Tongue (tissue), 2 donors: ENCODE results near the gene ST6GALNAC3. TPM values are rescaled to one million over a fixed set of nuclear protein-coding genes. Genes with fewer than 3 reads are reported as not detected.

Source experiments
- DNase-seq: peaks from one replicate; pipeline ENCODE4 v3.0.0-alpha.2; 2015
- total RNA-seq: library from RNA; depleted of rRNA; stranded (reverse); fragments of >200 nt; gene quantifications from one replicate; pipeline ENCODE4 v1.2.3, GENCODE V29; 2014

The ST6GALNAC3 gene
- total RNA-seq, 1 donor from 2014 or later, result 6.5 TPM

DNA sequence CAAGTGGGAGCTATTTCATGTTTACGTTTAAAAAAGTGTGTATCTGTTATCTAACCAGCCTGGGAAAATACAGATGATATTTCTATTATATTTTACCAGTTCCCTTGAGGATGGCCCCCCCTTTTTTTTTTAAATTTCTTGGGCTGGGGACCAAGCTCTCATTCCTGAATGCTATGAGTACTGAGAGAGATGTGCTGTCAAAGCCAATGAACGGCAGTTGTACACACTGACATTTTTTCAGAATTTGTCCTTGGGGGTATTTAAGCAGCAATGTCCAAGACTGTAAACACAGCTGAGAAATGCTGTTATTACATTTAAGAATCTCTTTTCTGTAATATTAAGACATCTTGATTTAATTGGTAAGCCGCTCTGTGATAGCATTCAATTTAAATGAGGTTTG lies 177.9 kb downstream of the ST6GALNAC3 start:
- DNase-seq, result no peak

DNA sequence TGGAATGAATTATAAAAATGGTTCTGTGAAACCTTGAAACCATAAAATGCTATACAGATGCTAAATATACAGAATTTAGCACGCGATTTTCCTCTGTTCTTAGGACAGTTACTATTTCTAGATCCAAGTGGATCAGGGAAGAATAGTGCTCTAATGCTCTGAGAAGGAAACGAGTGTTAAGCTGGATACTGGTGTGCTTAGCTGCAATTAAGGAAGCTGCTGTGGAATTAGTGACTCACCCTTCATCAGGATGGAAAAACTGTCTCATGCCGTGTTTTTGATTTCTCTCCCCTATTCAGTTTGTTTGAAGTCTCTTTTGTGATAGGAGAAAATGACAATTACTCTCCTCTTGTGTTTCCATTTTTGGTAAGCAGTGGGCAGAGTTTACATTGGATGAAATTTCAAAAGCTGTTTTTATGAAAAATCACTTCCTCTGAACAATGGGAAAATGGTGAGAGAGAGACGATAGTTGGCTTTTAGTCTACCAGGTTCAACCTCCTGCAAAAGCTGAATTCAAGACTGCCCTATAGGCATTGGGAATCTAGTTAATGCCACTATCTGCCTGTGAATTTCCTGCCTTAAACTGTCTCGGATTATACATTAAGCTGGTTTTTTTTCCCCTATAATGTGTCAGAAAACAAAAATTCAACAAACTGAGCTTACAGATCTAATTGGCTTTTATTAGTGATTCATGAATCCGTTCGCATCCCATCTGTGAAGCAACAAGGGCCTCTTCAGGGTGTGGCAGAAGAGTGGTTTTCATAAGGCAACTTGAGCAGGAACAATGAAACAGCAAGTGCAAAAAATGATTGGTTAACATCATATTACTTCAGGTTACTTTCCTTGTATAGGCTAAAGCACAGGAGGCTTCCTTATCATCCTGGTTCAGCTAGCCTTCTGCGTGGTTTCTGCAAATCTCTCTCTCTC lies 179.8 kb downstream of the ST6GALNAC3 start:
- DNase-seq, result peak; percentile 59

- no peak for DNase-seq
These were observed 182.0 kb downstream of the ST6GALNAC3 start for GRCh38 chr1:76256289-76257223.

DNA sequence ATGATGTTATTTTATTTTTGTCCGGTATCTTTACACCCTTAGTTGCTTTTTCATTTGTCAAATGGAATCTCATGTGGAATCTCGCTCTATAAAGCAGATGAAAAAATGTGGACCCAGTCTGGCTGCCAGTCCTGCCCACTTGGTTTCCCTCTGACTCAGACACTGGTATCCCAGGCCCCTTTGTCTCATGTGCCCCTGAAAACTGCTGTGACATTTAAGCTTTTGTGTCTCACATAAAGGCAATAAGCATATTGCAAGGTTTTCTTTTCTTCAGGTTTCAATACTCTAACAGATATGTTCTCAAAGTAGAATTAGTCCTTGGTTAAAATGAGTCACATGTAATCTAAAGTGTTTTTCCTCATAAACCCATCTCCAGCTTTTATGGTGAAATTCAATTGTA lies 183.3 kb downstream of the ST6GALNAC3 start:
- DNase-seq, result no peak

DNA sequence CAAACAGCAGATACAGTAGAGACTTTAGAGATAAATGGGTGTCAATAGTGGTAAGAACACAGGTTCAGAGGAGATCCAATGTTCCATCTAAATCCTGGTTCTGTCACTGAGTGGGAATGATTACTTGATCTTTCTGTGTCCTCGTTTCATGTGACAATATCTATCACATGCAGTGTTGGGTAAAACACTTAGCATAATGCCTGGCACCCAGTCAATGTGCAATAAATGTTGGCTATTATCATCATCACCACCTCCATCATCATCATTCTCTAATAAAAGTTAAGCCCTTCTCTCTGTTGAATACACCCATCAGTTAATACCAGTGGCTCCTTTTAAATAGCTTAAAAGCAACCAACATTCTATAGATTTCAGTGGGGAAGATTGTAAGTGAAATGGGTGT lies 184.7 kb downstream of the ST6GALNAC3 start:
- no peak for DNase-seq

GRCh38 chr1:76260279-76260678 lies 185.7 kb downstream of the ST6GALNAC3 start:
- no peak for DNase-seq

GRCh38 chr1:76262601-76263000 lies 188.1 kb downstream of the ST6GALNAC3 start:
- DNase-seq, result no peak

DNA sequence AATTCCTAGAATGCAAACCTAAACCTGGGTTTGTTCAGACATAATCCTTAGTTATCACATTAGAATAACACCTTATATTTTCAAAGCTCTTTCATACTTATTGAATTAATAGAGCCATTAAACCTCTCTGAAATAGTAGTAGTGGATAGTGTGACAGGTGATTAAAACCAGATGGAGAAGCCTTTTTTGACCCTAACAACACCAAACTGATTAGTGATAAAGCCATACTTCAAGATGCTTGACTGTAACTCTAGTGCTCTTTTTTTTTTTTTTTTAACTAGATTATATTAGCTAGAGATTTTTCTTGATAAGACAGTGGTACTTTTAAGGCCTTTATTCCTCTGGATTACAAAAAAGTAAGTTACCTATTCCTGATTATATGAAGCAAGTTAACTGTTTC lies 190.1 kb downstream of the ST6GALNAC3 start:
- DNase-seq, result no peak

DNA sequence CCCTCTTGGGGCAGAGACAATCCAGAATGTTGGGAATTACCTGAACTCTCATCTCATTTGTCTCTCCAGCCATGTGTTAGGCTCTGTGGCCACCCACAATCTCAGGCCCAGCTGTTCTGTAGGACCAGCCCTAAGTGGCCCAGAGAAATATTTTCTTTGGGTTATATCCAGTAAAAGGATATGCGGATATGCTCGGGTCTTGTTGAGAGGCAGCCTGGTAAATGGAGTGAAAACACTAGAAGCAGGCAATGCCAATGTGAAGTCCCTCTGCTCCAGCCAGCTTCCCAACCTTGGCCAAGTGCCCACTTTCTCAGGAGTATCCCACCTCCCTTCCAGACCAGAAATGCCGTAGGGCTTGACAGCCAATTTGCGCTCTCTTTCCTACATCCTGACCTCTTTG lies 192.2 kb downstream of the ST6GALNAC3 start:
- DNase-seq, result peak; percentile 41

DNA sequence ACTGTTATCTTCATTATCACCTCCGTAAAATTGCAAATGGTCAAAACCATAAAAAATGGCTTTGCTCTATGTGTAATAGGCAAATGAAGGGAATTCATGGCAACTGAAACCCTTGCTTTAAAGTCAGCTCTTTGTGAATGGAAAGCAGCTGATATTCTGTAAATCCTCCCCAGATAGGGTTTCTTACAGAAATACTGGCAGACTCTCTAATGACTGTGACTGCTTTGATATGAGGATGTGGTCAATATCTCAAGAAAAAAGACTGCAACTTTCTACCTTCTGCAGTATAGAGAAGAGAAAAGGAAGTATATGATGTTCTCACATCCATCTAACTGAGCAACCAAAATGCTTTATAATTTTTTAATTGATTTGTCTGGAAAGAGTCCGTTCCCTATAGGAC lies 193.1 kb downstream of the ST6GALNAC3 start:
- DNase-seq, result peak; percentile 50

- peak; percentile 70 for DNase-seq
These were observed 193.8 kb downstream of the ST6GALNAC3 start for GRCh38 chr1:76268341-76268740.

DNA sequence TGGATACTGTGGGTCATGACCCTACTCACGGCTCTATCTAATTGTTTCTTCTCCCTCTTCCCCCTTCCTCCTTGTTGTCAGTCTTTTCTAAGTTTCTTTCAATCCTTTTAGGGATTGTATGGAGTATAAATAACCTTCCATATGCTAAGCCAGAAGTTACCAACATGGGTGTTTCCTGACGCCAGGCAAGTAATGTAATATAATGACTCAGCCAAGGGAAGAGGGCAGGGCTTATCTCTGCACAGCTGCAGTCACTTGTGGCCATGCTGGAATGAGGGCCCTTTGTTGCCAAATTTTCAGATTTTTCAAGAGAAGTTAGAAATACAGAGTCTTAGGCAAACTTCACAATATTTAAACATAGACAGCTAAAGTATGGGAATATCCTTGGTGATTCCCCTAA lies 194.6 kb downstream of the ST6GALNAC3 start:
- peak; percentile 87 for DNase-seq

- no peak for DNase-seq
These were observed 199.8 kb downstream of the ST6GALNAC3 start for GRCh38 chr1:76274302-76274701.

DNA sequence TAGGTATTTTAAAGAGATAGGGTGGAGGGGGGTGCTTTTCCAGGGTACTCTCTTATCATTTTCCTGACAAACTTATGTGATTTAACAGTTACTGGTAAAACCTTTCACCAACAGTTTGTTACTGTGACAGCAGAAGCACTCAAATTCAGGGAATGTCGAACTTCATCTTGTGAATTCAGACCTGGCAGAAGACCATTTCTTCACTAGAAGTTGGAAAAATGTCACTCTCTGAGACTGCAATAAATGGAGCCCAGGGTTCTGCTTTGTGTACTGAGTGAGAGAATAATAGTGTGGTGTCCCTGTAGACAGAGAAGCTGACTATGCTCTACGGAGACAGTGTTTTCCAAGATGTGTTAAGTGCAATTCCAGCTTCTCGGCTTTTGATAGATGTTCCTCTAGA lies 200.2 kb downstream of the ST6GALNAC3 start:
- no peak for DNase-seq

DNA sequence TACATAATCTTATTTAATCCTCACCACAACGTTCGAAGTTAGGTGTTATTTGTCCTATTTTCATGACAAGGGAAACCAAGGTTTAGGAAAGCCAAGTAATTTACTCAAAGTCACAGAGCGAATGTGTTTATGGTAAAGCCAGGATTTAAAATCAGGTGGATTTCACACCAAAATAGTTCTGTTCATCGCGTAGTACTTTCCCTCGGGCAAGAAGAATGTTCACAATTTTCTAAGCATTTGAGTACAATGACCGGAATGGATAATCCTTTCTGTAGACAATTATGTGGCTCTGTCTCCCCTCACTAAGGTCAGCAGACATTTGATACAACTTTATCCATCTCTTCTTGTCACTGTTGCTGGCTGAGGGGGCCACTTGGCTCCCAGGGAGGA lies 204.2 kb downstream of the ST6GALNAC3 start:
- no peak for DNase-seq

- DNase-seq, result no peak
These were observed 204.7 kb downstream of the ST6GALNAC3 start for GRCh38 chr1:76279101-76279748.

GRCh38 chr1:76281306-76281705 lies 206.8 kb downstream of the ST6GALNAC3 start:
- peak; percentile 53 for DNase-seq

- DNase-seq, result no peak
These were observed 210.3 kb downstream of the ST6GALNAC3 start for GRCh38 chr1:76284842-76285241.

DNA sequence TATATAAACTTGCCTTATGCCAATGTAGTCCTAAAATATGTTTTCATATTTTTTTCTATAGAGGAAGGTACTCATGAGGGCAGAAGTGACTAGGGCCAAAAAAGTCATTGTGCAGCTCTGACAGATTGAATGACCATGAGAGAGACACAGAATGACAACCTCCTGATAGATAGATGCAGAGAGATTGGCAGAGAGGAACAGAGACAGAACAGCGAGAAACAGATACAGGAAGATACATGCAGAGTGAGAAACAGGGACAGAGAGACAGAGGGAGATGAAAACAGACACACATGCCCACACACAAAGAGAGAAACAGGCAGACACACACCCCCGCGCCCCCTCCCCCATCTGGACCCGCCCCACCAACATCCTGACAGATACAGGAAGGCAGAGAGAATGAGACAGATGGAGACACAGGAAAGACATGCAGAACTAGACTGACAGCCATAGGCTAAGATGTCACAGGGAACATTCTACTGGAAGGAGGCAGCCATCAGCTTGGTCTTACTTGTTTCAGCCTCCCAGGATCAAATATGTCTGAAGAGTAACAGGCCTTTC lies 211.1 kb downstream of the ST6GALNAC3 start:
- no peak for DNase-seq

DNA sequence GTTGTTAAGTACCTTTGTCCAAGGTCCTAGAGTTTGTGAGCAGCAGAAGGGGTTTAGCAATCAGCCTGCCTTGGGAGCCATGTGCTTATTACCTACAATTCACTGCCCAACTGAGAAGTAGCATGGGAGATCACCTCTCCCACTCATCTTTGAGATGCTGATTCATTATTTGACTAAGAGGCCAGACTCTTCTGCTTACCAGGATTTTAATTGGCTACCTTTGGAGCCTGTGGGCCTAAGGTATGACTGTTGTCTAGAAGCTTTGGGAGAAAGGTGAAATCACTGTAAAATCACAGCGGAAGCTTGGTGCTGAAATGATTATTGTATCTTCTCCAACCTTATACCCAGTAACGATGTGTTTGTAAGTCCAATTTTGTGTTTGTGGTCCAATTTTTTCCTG lies 213.4 kb downstream of the ST6GALNAC3 start:
- no peak for DNase-seq

- no peak for DNase-seq
These were observed 214.4 kb downstream of the ST6GALNAC3 start for GRCh38 chr1:76288758-76289483.
